ENCODE results near the gene CORO2B.

The CORO2B gene

GRCh38 chr15:68593341-68593740 is 14.5 kb downstream of the CORO2B start:
- H3K4me3 ChIP-seq (ENCODE audit: low read depth, low read length): no peak overlapping the region
- in situ Hi-C loops (cut with HindIII; ENCODE audit: low sequenced_read_pairs): no loop called here
- no peak for DNase-seq (ENCODE audit: low read depth)
- no peak for TF ChIP-seq CTCF (IDR thresholded peaks at IDR 0.05; ENCODE audit: low read depth, low read length, missing control alignments)

GRCh38 chr15:68593828-68594532 is 15.2 kb downstream of the CORO2B start:
- in situ Hi-C loops (cut with HindIII; ENCODE audit: low sequenced_read_pairs): no loop called here
- no peak overlapping the region for H3K4me3 ChIP-seq (ENCODE audit: low read depth, low read length)
- TF ChIP-seq CTCF (IDR thresholded peaks at IDR 0.05; ENCODE audit: low read depth, low read length, missing control alignments): no peak
- no peak for DNase-seq (ENCODE audit: low read depth)

- in situ Hi-C loops (cut with HindIII; ENCODE audit: low sequenced_read_pairs): no loop called here
- TF ChIP-seq CTCF (IDR thresholded peaks at IDR 0.05; ENCODE audit: low read depth, low read length, missing control alignments): no peak
- H3K4me3 ChIP-seq (ENCODE audit: low read depth, low read length): no peak overlapping the region
- no peak for DNase-seq (ENCODE audit: low read depth)
These were observed 15.9 kb downstream of the CORO2B start for GRCh38 chr15:68594533-68595259.

DNA sequence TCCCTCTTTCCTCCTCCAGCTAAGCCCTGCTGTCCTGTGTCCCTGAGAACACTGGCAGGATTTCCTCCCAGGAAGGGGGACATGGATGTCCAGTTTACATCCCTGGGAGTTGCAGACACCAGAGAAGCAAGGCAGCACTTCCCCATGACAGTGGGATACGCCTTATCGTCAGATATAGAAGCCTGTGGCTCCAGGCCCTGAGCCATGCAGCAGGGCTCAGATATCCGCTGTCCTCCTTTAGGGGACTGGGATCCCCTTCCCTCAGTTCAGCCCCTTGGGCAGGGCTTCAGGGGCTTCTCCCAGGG is 16.4 kb downstream of the CORO2B start:
- in situ Hi-C loops (cut with HindIII; ENCODE audit: low sequenced_read_pairs): no loop called here
- no peak overlapping the region for H3K4me3 ChIP-seq (ENCODE audit: low read depth, low read length)
- no peak for DNase-seq (ENCODE audit: low read depth)
- no peak for TF ChIP-seq CTCF (IDR thresholded peaks at IDR 0.05; ENCODE audit: low read depth, low read length, missing control alignments)

- in situ Hi-C loops (cut with HindIII; ENCODE audit: low sequenced_read_pairs): no loop called here
- H3K4me3 ChIP-seq (ENCODE audit: low read depth, low read length): no peak overlapping the region
- no peak for TF ChIP-seq CTCF (IDR thresholded peaks at IDR 0.05; ENCODE audit: low read depth, low read length, missing control alignments)
- no peak for DNase-seq (ENCODE audit: low read depth)
These were observed 17.0 kb downstream of the CORO2B start for GRCh38 chr15:68595761-68596160.

GRCh38 chr15:68596691-68597090 is 17.9 kb downstream of the CORO2B start:
- H3K4me3 ChIP-seq (ENCODE audit: low read depth, low read length): no peak overlapping the region
- in situ Hi-C loops (cut with HindIII; ENCODE audit: low sequenced_read_pairs): no loop called here
- no peak for TF ChIP-seq CTCF (IDR thresholded peaks at IDR 0.05; ENCODE audit: low read depth, low read length, missing control alignments)
- DNase-seq (ENCODE audit: low read depth): no peak

Measured in astrocyte of the cerebellum (primary cell).